ENCODE results near the gene SPN.
"Not testable (repeated sequence)": the region's sequence is repeated elsewhere in the genome, so short reads cannot be mapped to it uniquely, and the experiment has no call there.

GRCh38 chr16:29709657-29710056 is 46.6 kb downstream of the SPN start:
- not testable (repeated sequence) for TF ChIP-seq CTCF (conservative IDR thresholded peaks at IDR 0.05); EZH2 (IDR thresholded peaks at IDR 0.05; ENCODE audit: low read depth)
